ENCODE results near the gene PTBP1.

PTBP1 gene

GRCh38 chr19:798415-799075, 1.3 kb downstream of the PTBP1 start:
- no peak for DNase-seq

- DNase-seq = no peak
Measured at GRCh38 chr19:799076-799881, 2.0 kb downstream of the PTBP1 start.

DNA sequence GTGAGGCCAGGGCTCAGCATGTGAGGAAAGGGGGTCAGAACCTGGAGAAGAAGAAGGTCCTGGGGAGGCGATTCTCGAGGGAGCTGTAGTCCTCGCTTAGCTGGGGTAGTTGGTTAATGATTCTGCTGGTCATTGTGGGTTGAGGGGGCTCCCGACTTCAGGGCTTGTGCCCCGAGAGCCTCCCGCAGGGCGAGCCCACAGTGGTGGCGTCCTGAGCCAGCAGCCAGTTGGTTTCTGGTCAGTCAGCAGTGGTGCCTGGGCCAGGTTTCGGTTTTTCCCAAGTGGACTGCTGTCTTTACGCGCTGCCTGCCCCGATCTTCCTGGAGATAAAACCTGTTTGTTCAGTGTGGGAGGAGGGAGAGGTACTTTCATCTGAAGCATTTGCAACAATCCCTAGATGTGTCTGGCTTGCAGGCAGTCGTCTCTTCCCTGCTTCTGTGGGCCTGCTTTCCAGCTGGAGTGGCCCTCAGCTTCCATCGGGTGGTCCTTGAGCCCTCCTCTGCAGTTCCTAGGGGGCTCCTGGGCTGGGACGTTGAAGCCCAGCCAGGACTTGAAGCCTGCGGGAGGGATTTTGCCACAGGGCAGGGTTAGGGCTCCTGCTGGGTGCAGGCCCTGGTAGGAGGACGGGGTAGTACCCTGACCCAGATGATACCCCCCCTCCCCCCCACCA, 3.2 kb downstream of the PTBP1 start:
- no peak for DNase-seq

DNA sequence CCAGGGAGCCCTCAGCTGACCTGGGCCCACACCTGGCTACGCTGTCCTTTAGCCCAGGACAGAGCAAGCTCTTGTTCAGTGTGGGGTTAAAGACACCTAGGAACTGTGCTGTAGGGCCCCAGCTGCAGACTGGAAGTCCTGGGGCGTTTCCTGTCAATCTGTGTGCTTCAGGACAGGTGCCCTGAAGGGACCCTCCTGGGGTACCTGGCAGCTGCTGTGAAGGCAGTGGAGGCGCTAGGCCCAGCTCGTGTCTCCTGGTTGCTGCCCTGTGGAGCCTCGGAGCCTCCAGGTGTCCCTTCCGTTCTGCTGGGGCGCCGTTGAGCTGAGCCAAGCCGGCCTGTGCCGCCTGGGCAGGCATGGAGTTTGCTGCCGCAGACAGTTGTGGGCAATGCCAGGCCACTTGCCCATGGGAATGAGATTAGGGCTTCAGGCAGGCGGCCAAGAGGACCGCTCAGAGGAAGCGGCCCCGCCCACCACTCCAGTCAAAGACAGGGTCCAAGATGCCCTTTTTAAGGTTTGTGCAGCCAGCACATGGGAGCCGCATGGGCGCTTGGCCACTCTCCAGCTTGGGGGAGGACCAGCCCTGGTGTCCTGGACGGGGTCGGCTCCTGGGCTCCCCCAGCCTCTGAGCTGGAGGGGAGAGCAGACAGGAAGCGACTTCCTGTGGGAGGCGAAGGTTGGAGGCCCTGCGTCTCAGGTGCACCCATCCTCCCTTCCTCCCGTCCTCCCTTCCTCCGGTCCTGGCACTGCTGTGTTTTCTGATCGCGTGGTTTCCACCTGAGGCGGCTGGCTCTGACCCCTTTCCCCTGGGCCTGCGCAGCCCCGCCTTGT, 4.0 kb downstream of the PTBP1 start:
- DNase-seq = no peak

DNA sequence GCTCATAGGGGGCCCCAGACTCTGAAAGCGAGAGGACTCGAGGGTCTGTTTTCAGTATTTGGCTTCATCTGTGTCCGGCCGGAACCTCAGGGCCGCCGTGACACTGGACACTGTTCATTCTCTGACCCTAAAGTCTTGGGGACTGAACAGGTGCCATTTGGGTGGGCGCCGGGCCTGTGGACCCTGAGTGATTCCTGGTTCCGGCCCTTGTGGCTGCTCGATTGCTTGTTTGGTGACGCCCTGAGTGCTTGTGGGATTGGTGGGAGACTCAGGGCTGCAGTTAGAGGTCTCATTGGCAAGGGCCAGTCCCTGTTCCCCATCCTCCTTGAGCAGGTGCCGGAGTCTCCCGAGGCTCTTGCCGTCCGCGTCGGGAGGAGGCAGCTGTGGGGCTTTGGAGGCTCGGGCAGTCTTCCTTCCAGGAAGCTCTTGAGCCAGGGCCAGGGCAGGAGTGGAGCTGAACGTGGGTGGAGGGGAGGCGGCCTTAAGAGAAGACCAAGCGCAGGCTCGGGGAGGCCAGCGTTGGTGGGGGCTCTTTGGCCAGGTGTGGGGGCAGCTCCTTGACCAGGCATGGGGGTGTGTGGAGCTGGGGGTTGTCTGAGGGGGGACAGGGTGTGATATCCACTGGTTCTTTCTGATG, 4.7 kb downstream of the PTBP1 start:
- no peak for DNase-seq

GRCh38 chr19:802498-803098, 5.3 kb downstream of the PTBP1 start:
- no peak for DNase-seq

DNA sequence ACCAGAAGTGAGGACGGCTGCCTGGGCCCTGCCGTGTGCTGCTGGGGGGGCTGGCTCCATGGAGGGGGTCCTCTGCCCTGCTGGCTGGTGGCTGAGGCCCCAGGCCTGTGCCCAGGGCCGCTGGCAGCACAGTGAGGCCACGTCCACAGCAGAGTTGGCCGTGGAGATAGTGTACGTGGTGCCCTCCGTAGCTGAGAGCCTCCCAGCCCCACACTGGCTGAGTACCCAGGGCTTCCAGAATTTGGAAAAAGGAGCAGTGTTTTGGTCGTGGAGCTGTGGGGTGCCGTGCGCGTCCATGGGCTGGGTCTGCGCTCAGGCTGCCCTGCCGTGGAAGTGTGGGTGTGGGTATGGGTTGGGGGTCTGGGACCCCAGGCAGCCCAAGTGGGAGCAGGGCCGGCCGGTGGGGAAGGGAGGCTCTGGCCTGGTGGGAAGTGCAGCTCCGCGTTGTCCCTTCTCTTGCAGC, 5.9 kb downstream of the PTBP1 start:
- DNase-seq = no peak

- DNase-seq = no peak
Measured at GRCh38 chr19:803686-804418, 6.6 kb downstream of the PTBP1 start.

- no peak for DNase-seq
Measured at GRCh38 chr19:804419-805165, 7.3 kb downstream of the PTBP1 start.

- DNase-seq = no peak
Measured at GRCh38 chr19:805166-805551, 7.9 kb downstream of the PTBP1 start.

DNA sequence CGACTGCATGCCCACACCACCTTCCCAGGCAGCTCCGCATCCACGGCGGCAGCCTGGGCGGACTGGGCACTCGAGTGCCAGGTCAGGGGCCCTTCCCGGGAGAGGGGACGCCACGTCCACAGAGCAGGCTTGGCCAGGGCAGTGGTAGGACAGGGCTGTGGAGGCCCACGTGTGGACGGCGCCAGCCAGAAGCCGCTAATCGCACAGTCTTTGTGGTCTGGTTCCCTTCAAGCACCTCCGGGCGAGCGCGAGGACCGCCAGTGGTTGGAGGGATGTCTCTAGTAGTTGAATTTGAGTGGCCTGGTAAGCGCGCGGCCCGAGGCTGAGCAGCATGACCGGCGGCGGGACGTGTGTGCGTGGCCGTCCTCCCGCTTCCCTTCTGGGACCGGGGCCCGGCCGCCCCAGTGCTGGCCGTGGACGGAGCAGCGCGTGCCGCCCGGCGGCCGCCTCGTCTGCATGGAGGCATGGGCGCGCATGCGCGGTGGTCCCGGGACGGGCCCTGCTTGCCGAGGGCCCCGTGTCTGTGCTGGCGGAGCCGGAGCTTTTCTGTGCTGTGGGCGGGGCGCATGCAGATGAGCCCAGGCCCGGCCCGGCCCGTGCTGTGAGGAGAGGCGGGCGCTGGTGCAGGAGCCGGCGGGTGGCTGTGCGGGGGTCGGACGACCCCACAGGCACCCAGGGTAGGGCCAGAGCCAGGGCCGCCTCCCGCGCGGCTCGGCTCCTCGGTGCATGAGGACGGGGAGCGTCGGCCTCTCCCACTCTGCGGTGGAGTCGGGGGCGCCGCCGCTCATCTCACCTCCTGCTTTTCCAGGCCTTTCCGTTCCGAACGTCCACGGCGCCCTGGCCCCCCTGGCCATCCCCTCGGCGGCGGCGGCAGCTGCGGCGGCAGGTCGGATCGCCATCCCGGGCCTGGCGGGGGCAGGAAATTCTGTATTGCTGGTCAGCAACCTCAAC, 8.6 kb downstream of the PTBP1 start:
- no peak for DNase-seq

DNA sequence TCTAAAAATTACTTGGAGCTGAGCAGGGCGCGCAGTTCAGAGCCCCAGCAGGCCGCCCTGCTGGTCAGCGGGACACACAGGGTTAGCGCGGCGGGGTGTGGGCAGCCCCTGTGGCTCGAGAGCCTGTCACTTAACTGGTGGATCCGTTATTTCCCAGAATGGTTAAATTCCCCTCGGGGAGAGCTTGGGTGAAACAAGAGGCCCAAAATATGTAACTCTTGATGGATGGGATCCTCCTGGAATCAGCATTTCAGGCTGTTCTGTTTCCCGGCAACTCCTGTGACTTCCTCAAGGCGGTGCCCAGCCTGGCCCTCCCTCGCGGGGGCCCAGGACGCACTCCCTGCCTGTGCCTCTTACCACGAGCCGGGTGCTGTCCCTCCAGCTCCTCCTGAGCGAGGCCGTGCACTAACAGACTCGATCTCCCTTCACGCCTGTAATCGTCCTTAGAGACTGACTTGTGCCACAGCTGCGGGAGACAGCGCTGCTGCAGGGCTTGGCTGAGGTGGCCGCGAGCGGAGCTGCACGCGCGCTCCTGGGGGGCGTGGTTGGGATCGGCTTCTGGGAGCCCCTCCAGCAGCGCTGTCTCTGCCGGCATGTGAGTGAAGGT, 9.7 kb downstream of the PTBP1 start:
- no peak for DNase-seq

GRCh38 chr19:807627-808422, 10.6 kb downstream of the PTBP1 start:
- no peak for DNase-seq

DNA sequence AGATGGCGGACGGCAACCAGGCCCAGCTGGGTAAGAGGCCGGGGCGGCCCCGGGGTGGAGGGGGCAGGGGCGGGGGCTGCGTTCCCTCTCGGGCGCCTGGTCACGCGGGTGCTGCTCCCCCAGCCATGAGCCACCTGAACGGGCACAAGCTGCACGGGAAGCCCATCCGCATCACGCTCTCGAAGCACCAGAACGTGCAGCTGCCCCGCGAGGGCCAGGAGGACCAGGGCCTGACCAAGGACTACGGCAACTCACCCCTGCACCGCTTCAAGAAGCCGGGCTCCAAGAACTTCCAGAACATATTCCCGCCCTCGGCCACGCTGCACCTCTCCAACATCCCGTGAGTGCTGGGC, 11.1 kb downstream of the PTBP1 start:
- DNase-seq = no peak

GRCh38 chr19:810077-810855, 13.0 kb downstream of the PTBP1 start:
- no peak for DNase-seq

DNA sequence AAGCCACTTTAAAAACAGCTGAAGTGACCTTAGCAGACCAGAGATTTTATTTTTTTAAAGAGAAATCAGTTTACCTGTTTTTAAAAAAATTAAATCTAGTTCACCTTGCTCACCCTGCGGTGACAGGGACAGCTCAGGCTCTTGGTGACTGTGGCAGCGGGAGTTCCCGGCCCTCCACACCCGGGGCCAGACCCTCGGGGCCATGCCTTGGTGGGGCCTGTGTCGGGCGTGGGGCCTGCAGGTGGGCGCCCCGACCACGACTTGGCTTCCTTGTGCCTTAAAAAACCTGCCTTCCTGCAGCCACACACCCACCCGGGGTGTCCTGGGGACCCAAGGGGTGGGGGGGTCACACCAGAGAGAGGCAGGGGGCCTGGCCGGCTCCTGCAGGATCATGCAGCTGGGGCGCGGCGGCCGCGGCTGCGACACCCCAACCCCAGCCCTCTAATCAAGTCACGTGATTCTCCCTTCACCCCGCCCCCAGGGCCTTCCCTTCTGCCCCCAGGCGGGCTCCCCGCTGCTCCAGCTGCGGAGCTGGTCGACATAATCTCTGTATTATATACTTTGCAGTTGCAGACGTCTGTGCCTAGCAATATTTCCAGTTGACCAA, 13.7 kb downstream of the PTBP1 start:
- no peak for DNase-seq

- DNase-seq = no peak
Measured at GRCh38 chr19:811506-812048, 14.3 kb downstream of the PTBP1 start.

All from activated CD4-positive, alpha-beta T cell treated with anti-CD3 and anti-CD28 coated beads, Interleukin-2, amount 50 U/mL, for 4 hours (primary cell).